ENCODE results near the gene ARRDC2. TPM values are rescaled to one million over a fixed set of nuclear protein-coding genes. Genes with fewer than 3 reads are reported as not detected.

ARRDC2 gene
- total RNA-seq, 2 donors from 2014 or later: 21.0 to 25.2 TPM

Other genes with a start within 250 kb of the ARRDC2 start
- under 1 TPM in 1 of 2 donors, not detected in 1; 0.28 TPM for gene B3GNT3, start 213.0 kb upstream of the ARRDC2 start, total RNA-seq
- not detected for gene INSL3, start 186.7 kb upstream of the ARRDC2 start, total RNA-seq
- 1 to 10 TPM; 6.6 to 8.8 TPM for gene JAK3, start 160.2 kb upstream of the ARRDC2 start, total RNA-seq
- gene RPL18A, start 148.3 kb upstream of the ARRDC2 start, total RNA-seq: 1,000 to 10,000 TPM; 1,284 to 1,308 TPM
- not detected for gene SLC5A5, start 136.2 kb upstream of the ARRDC2 start, total RNA-seq
- gene CCDC124, start 75.2 kb upstream of the ARRDC2 start, total RNA-seq: 10 to 100 TPM; 48.5 to 73.0 TPM
- gene KCNN1, start 41.1 kb upstream of the ARRDC2 start, total RNA-seq: under 1 TPM in 1 of 2 donors, not detected in 1; 0.33 TPM
- gene IL12RB1, start 78.8 kb downstream of the ARRDC2 start, total RNA-seq: 1 to 10 TPM; 1.7 to 2.3 TPM
- gene MAST3, start 89.6 kb downstream of the ARRDC2 start, total RNA-seq: 1 to 10 TPM; 5.6 to 7.1 TPM
- gene PIK3R2, start 145.0 kb downstream of the ARRDC2 start, total RNA-seq: 10 to 100 TPM; 11.5 to 13.0 TPM
- 10 to 100 TPM; 60.7 to 76.7 TPM for gene IFI30, start 165.6 kb downstream of the ARRDC2 start, total RNA-seq
- gene MPV17L2, start 185.0 kb downstream of the ARRDC2 start, total RNA-seq: 1 to 10 TPM; 6.1 to 6.6 TPM
- 1 to 10 TPM; 1.9 to 2.9 TPM for gene RAB3A, start 195.9 kb downstream of the ARRDC2 start, total RNA-seq
- 1 to 10 TPM in 1 of 2 donors, under 1 TPM in 1; 0.90 to 1.1 TPM for gene PDE4C, start 218.3 kb downstream of the ARRDC2 start, total RNA-seq

Measured in posterior vena cava (tissue), 2 donors.